ENCODE results near the gene FASTKD3.
A peak's percentile ranks its signal among the peaks of the same experiment; 100 is the strongest.

Gene FASTKD3

GRCh38 chr5:7825630-7826029, 43.2 kb downstream of the FASTKD3 start:
- no peak overlapping the region for H3K4me3 ChIP-seq (replicated peaks; ENCODE audit: low read depth, low read length)
- no peak for TF ChIP-seq CTCF (IDR thresholded peaks at IDR 0.05; ENCODE audit: low read depth, low read length, missing control alignments)
- no peak for DNase-seq (ENCODE audit: extremely low read depth, low read depth)

- H3K4me3 ChIP-seq (replicated peaks; ENCODE audit: low read depth, low read length), result no peak overlapping the region
- no peak for DNase-seq (ENCODE audit: extremely low read depth, low read depth)
- no peak for TF ChIP-seq CTCF (IDR thresholded peaks at IDR 0.05; ENCODE audit: low read depth, low read length, missing control alignments)
Measured at GRCh38 chr5:7824995-7825394, 43.8 kb downstream of the FASTKD3 start.

- no peak overlapping the region for H3K4me3 ChIP-seq (replicated peaks; ENCODE audit: low read depth, low read length)
- TF ChIP-seq CTCF (IDR thresholded peaks at IDR 0.05; ENCODE audit: low read depth, low read length, missing control alignments), result no peak
- no peak for DNase-seq (ENCODE audit: extremely low read depth, low read depth)
Measured at GRCh38 chr5:7823594-7823993, 45.2 kb downstream of the FASTKD3 start.

GRCh38 chr5:7822449-7822848, 46.4 kb downstream of the FASTKD3 start:
- no peak overlapping the region for H3K4me3 ChIP-seq (replicated peaks; ENCODE audit: low read depth, low read length)
- DNase-seq (ENCODE audit: extremely low read depth, low read depth), result no peak
- TF ChIP-seq CTCF (IDR thresholded peaks at IDR 0.05; ENCODE audit: low read depth, low read length, missing control alignments), result no peak

- TF ChIP-seq CTCF (IDR thresholded peaks at IDR 0.05; ENCODE audit: low read depth, low read length, missing control alignments), result no peak
- DNase-seq (ENCODE audit: extremely low read depth, low read depth), result no peak
Measured at GRCh38 chr5:7816535-7816901, 52.3 kb downstream of the FASTKD3 start.

GRCh38 chr5:7815892-7816534, 52.8 kb downstream of the FASTKD3 start:
- TF ChIP-seq CTCF (IDR thresholded peaks at IDR 0.05; ENCODE audit: low read depth, low read length, missing control alignments), result peak; percentile 90
- no peak overlapping the region for H3K4me3 ChIP-seq (replicated peaks; ENCODE audit: low read depth, low read length)
- peak; percentile 14 for DNase-seq (ENCODE audit: extremely low read depth, low read depth)

More at GRCh38 chr5:7816535-7816901, 52.3 kb downstream of the FASTKD3 start:
- H3K4me3 ChIP-seq (replicated peaks; ENCODE audit: low read depth, low read length), result no peak overlapping the region

- no peak for DNase-seq (ENCODE audit: extremely low read depth, low read depth)
- TF ChIP-seq CTCF (IDR thresholded peaks at IDR 0.05; ENCODE audit: low read depth, low read length, missing control alignments), result no peak
- H3K4me3 ChIP-seq (replicated peaks; ENCODE audit: low read depth, low read length), result no peak overlapping the region
Measured at GRCh38 chr5:7814816-7815215, 54.0 kb downstream of the FASTKD3 start.
